GM10248 (cell line): ENCODE results near the gene UGGT2.
"Not testable (repeated sequence)": the region's sequence is repeated elsewhere in the genome, so short reads cannot be mapped to it uniquely, and the experiment has no call there.

ENCODE experiments used
- CTCF ChIA-PET: fragments of 300-600 bp; sonication (Branson Sonifier 250); formaldehyde crosslinking; extraction: SDS; loops from one replicate; lab custom pipeline; 2021; ENCODE audit warnings: antibody characterized with exemption; lab: Yijun Ruan, JAX
- POLR2A ChIA-PET: fragments of 350-650 bp; sonication (Branson Sonifier 250); formaldehyde crosslinking; extraction: SDS; loops from one replicate; lab custom pipeline; 2020; ENCODE audit warnings: antibody characterized with exemption; lab: Yijun Ruan, JAX
- DNase-seq: peaks from one replicate; pipeline ENCODE4 v3.0.0; 2012; ENCODE audit errors: extremely low spot score
- TF ChIP-seq, protein P1 (sequence below): IDR thresholded peaks from 2 replicates; pipeline ENCODE4 v1.5.1; 2012; ENCODE audit warnings: mild to moderate bottlenecking, low read depth; ENCODE audit errors: extremely low read depth, missing control alignments, control extremely low read depth

UGGT2 gene

DNA sequence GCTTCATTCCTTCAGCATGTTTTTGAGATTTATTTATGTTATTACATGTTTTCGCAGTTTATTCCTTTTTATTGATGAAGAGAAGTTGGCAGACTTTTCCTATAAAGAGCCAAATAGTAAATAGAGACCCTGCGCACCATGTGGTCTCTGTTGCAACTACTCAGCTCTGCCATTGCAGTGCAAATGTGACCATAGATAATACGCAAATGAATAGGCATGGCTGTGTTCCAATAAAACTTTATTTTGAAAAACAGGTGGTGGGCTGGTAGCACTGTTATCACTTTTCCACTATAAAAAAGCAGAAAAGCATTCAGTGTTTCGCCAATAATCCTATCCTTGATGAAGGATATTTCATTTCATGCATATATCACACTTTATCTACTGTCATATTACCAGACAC, 281.3 kb downstream of the UGGT2 start:
- TF ChIP-seq, protein P1, sequence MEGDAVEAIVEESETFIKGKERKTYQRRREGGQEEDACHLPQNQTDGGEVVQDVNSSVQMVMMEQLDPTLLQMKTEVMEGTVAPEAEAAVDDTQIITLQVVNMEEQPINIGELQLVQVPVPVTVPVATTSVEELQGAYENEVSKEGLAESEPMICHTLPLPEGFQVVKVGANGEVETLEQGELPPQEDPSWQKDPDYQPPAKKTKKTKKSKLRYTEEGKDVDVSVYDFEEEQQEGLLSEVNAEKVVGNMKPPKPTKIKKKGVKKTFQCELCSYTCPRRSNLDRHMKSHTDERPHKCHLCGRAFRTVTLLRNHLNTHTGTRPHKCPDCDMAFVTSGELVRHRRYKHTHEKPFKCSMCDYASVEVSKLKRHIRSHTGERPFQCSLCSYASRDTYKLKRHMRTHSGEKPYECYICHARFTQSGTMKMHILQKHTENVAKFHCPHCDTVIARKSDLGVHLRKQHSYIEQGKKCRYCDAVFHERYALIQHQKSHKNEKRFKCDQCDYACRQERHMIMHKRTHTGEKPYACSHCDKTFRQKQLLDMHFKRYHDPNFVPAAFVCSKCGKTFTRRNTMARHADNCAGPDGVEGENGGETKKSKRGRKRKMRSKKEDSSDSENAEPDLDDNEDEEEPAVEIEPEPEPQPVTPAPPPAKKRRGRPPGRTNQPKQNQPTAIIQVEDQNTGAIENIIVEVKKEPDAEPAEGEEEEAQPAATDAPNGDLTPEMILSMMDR: no peak
- CTCF ChIA-PET: interaction anchor here (0.8 to 1.6 kb wide), 4 partner anchors 10 to 28 kb away, joined by 3 to 4 read pairs (median 3); no protein-coding TSS in a partner anchor
- POLR2A ChIA-PET: no interaction called here
- DNase-seq: no peak

DNA sequence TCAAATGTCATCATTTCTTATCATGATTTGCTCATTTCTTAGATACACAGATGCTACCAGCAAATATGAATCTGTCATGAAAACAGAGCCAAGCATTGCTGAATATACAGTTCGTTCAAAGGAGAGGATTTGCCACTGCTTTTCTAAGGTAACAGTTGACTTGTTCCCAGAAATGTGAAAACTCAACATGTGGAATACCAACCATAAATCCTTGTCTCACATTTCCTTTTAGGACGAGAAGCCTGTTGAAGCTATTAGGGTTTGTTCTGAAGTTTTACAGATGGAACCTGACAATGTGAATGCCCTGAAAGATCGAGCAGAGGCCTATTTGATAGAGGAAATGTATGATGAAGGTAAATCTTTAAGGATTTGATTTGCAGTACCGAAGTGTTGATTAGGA, 289.6 kb downstream of the UGGT2 start:
- no peak for DNase-seq
- CTCF ChIA-PET: interaction anchor here (0.9 to 3.5 kb wide), 2 partner anchors 13 to 17 kb away, joined by 3 to 23 read pairs; no protein-coding TSS in a partner anchor
- POLR2A ChIA-PET: no interaction called here
- TF ChIP-seq, protein P1: no peak

DNA sequence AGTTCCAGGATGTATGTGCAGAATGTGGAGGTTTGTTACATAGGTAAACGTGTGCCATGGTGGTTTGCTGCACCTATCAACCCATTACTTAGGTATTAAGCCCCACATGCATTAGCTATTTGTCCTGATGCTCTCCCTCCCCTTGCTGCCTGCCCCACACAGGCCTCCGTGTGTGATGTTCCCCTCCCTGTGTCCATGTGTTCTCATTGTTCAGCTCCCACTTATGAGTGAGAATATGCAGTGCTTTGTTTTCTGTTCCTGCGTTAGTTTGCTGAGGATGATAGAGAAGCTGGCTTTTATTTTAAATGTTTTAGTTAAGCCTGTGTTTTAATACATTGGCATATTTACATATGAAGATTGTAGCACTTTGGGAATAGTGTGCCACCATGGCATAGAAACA, 290.6 kb downstream of the UGGT2 start:
- CTCF ChIA-PET: interaction anchor here (1.0 to 3.5 kb wide), 3 partner anchors 9 to 13 kb away, joined by 4 to 23 read pairs (median 4); no protein-coding TSS in a partner anchor
- POLR2A ChIA-PET, DNase-seq: not testable (repeated sequence)

DNA sequence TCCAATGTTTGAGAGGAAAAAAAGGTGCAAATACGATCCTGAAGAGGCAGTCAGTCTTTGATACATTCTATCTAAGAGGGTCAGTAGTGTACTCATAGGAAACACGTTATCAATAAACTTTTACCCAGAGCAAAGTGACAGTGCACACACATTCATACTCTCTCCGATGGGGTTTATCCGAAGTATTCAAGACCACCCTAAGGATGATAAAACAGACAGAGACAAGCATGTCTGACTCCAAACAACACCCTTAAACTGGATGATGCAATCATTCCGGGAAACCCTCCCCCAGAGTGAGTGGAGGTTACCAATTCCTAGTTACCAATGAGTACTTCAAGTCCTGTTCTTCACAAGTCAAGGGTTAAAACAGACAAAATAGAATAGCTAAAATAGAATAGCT, 297.1 kb downstream of the UGGT2 start:
- TF ChIP-seq, protein P1: no peak
- CTCF ChIA-PET: interaction anchor here (0.7 to 1.4 kb wide), 2 partner anchors 7 to 11 kb away, joined by 3 to 5 read pairs; no protein-coding TSS in a partner anchor
- no peak for DNase-seq
- POLR2A ChIA-PET: no interaction called here

DNA sequence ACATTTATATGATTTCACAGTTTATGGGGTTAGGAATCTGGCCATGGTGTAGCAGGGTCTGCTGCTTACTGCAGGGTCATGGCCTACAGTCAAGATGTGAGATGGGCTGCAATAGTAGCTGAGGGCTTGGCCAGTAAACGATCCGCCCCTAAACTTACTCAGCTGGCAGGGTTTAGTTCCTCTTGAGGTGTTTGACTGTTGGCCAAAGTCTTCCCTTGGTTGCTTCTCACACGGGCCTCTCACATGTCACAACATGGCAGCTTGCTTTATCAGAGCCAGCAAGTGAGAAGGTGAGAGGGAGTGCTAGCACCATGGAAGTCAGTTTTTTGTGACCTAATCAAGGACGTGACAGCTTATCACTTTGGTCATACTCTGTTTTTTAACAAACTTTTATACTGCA, 299.1 kb downstream of the UGGT2 start:
- CTCF ChIA-PET: no interaction called here
- TF ChIP-seq, protein P1: no peak
- POLR2A ChIA-PET: no interaction called here
- no peak for DNase-seq

DNA sequence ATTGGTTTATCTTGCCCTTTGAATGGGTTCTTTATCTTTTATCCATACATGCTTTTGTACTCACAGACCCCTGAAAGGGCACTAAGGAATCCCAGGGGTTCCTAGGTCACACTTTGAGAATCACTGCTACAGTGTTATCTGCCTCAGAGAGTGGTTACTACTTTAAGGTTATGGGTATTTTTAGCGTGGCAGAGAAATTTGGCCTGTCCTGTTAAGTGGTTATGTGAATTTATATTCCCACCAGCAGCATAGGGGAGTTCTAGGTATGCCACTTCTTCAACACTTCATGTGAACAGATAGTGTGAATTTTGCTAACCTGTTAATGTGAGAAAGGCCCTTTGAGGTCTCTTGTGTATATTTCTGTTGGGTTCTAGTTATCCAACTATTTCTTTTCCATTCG, 300.5 kb downstream of the UGGT2 start:
- CTCF ChIA-PET: no interaction called here
- no peak for DNase-seq
- TF ChIP-seq, protein P1: no peak
- POLR2A ChIA-PET: no interaction called here
